ENCODE results near the gene RAD9B.
"Not testable (repeated sequence)": the region's sequence is repeated elsewhere in the genome, so short reads cannot be mapped to it uniquely, and the experiment has no call there.

RAD9B gene

DNA sequence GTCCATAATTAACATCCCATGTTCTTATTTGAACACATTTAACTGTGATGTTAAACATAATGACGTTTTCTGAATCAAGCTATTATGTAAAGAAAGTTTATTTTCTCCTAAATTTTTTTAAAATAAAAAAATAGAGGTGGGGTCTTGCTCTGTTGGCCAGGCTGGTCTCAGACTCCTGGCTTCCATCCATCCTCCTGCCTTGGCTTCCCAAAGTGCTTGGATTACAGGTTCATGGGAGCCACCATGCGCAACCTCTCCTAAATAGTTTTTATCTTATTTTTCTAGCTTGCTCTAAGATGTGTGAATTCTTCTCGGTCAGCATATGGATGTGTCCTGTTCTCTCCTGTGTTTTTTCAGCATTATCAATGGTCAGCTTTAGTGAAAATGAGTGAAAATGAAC, 3.2 kb downstream of the RAD9B start:
- H3K36me3 Mint-ChIP-seq (ENCODE audit: low read depth) = peaks cover 25% of the 10 kb centered on the region

DNA sequence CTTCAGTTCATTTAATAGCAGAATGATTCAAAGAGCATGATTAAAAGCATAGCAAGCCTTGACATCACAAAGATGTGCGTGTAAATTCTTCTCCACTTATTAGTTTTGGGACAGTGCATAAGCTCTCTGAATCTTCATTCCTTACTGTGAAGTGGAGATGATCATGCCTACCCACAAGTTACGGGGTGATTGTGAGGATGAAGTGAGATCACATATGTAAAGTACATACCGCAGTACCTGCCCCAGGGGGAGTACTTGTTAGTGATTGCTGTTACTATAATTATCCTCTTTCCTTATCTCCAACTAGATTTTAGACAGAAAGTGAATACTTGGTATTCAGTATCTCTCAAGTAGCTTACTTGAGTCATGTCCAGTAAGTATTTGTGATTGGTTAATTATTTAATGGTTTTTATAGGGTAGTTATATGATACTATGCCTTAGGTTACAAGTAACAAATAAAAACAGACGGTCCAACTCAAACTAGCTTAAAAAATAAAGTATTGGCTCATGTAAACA, 6.0 kb downstream of the RAD9B start:
- Mint-ChIP-seq H3K36me3 (ENCODE audit: low read depth) (peaks cover 2% of the 10 kb centered on the region), H3K27ac (no peak overlapping the region), H3K9me3 (no peaks in the 10 kb centered on the region), H3K4me3 (no peak overlapping the region), H3K27me3 (no peaks in the 10 kb centered on the region), H3K4me1 (ENCODE audit: low read depth) (peaks cover 2% of the 10 kb centered on the region)
- no peak for DNase-seq

More for the DNA sequence above, 3.2 kb downstream of the RAD9B start:
- Mint-ChIP-seq H3K4me3 (no peak overlapping the region), H3K27me3 (no peaks in the 10 kb centered on the region), H3K4me1 (ENCODE audit: low read depth) (peaks cover 21% of the 10 kb centered on the region), H3K9me3 (peaks cover 8% of the 10 kb centered on the region), H3K27ac (no peak overlapping the region)
- DNase-seq = no peak

GRCh38 chr12:110513842-110514241, 11.7 kb downstream of the RAD9B start:
- Mint-ChIP-seq H3K4me3 (no peak overlapping the region), H3K27ac (no peak overlapping the region), H3K36me3 (ENCODE audit: low read depth) (no peaks in the 10 kb centered on the region), H3K9me3 (no peaks in the 10 kb centered on the region), H3K4me1 (ENCODE audit: low read depth) (peaks cover 1% of the 10 kb centered on the region), H3K27me3 (no peaks in the 10 kb centered on the region)
- no peak for DNase-seq

- Mint-ChIP-seq H3K36me3 (ENCODE audit: low read depth) (no peaks in the 10 kb centered on the region), H3K9me3 (no peaks in the 10 kb centered on the region), H3K4me3 (no peak overlapping the region), H3K27ac (no peak overlapping the region), H3K27me3 (no peaks in the 10 kb centered on the region), H3K4me1 (ENCODE audit: low read depth) (peaks cover 1% of the 10 kb centered on the region)
- DNase-seq = no peak
These were observed 12.2 kb downstream of the RAD9B start for GRCh38 chr12:110514363-110514762.

GRCh38 chr12:110516995-110517394, 14.9 kb downstream of the RAD9B start:
- no peak for DNase-seq
- no peak overlapping the region for H3K4me3 Mint-ChIP-seq
- H3K27me3 Mint-ChIP-seq = no peaks in the 10 kb centered on the region
- H3K9me3 Mint-ChIP-seq = no peaks in the 10 kb centered on the region
- no peaks in the 10 kb centered on the region for H3K36me3 Mint-ChIP-seq (ENCODE audit: low read depth)
- H3K4me1 Mint-ChIP-seq (ENCODE audit: low read depth) = peaks cover 12% of the 10 kb centered on the region
- H3K27ac Mint-ChIP-seq = no peak overlapping the region

- DNase-seq; H3K9me3 Mint-ChIP-seq; H3K27ac Mint-ChIP-seq; H3K27me3 Mint-ChIP-seq; H3K4me3 Mint-ChIP-seq; H3K36me3 Mint-ChIP-seq (ENCODE audit: low read depth): not testable (repeated sequence)
- peaks cover 16% of the 10 kb centered on the region for H3K4me1 Mint-ChIP-seq (ENCODE audit: low read depth)
These were observed 15.9 kb downstream of the RAD9B start for GRCh38 chr12:110518014-110518413.

DNA sequence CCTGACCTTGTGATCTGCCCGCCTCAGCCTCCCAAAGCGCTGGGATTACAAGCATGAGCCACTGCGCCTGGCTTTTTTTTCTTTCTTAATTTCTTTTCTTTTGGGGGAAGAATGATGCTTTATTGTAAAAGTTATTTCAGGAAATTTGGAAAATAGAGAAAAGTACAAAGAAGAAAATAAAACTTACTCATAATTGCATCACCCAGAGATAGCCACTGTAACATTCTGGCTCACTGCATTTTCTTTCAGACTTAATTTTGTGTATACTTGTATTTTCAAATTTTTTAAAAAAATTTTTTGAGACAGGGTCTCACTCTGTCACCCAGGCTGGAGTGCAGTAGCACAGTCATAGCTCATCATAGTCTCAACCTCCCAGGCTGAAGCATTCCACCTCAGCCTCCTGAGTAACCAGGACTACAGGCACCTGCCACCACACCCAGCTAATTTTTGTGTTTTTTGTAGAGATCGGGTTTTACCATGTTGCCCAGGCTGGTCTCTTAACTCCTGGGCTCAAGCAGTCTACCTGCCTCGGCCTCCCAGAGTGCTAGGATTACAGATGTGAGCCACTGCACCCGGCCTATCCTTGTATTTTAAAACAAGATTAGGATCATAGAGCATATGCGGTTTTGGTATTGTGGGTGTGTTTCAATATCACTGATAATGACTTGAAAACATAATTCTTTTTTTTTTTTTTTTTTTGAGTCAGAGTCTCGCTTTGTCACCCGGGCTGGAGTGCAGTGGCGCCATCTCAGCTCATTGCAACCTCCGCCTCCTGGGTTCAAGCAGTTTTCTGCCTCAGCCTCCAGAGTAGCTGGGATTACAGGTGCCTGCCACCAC, 19.0 kb downstream of the RAD9B start:
- H3K4me3 Mint-ChIP-seq; H3K36me3 Mint-ChIP-seq (ENCODE audit: low read depth); H3K9me3 Mint-ChIP-seq; H3K27me3 Mint-ChIP-seq: not testable (repeated sequence)
- DNase-seq = peak; percentile 43
- Mint-ChIP-seq H3K27ac (peak overlapping the region; percentile 82), H3K4me1 (ENCODE audit: low read depth) (peaks cover 15% of the 10 kb centered on the region)

DNA sequence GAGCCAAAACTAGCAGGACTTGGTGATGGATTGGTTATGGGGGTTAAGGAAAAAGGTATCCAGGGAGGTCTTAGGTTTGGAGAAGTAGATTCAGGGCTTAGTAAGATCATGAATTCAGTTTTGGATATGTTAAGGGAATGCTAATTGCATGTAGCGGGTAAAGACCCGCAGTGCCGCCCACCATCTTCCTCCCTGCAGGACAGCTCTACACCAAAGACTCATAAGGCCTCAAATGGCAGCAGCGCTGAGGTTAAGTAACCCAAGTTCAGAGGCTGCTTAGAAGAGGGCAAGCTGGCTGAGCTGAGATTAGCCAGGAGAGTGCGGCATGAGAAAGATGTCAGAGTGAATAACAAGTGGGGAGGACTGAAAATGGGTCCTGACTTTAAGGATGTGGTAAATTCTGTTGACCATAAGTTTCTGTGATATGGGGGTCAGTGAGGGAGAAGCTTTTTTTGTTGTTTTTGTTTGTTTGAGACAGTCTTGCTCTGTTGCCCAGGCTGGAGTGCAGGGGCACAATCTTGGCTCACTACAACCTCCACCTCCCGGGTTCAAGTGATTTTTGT, 26.2 kb downstream of the RAD9B start:
- no peaks in the 10 kb centered on the region for H3K27me3 Mint-ChIP-seq
- peaks cover 30% of the 10 kb centered on the region for H3K4me1 Mint-ChIP-seq (ENCODE audit: low read depth)
- no peaks in the 10 kb centered on the region for H3K9me3 Mint-ChIP-seq

GRCh38 chr12:110530511-110530910, 28.4 kb downstream of the RAD9B start:
- Mint-ChIP-seq H3K4me1 (ENCODE audit: low read depth) (peaks cover 46% of the 10 kb centered on the region), H3K27me3 (no peaks in the 10 kb centered on the region), H3K9me3 (no peaks in the 10 kb centered on the region), H3K4me3 (no peak overlapping the region), H3K36me3 (ENCODE audit: low read depth) (peaks cover 58% of the 10 kb centered on the region), H3K27ac (no peak overlapping the region)
- no peak for DNase-seq

More for the DNA sequence above, 26.2 kb downstream of the RAD9B start:
- no peak for DNase-seq
- peaks cover 39% of the 10 kb centered on the region for H3K36me3 Mint-ChIP-seq (ENCODE audit: low read depth)
- H3K27ac Mint-ChIP-seq = no peak overlapping the region
- no peak overlapping the region for H3K4me3 Mint-ChIP-seq

- Mint-ChIP-seq H3K4me1 (ENCODE audit: low read depth) (peaks cover 49% of the 10 kb centered on the region), H3K36me3 (ENCODE audit: low read depth) (peaks cover 72% of the 10 kb centered on the region), H3K27ac (peak overlapping the region; percentile 74), H3K4me3 (no peak overlapping the region), H3K9me3 (no peaks in the 10 kb centered on the region), H3K27me3 (no peaks in the 10 kb centered on the region)
- no peak for DNase-seq
These were observed 29.7 kb downstream of the RAD9B start for GRCh38 chr12:110531741-110532333.

DNA sequence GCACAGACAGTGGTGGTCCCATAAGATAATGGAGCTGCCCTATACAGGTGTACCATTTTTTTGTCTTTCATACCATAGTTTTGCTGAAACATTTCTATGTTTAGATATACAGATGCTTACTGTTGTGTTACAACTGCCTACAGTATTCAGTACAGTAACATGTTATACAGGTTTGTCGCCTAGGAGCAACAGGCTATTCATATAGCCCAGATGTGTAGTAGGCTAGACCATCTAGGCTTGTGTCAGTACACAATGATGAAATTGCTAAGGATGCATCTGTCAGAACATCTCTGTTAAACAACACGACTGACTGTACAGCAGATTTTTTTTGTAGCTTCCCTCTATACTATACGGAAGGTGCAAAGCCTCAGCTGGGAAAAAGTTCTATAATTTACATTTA, 30.5 kb downstream of the RAD9B start:
- no peak for DNase-seq
- H3K36me3 Mint-ChIP-seq (ENCODE audit: low read depth) = peaks cover 80% of the 10 kb centered on the region
- H3K27me3 Mint-ChIP-seq = no peaks in the 10 kb centered on the region
- H3K9me3 Mint-ChIP-seq = no peaks in the 10 kb centered on the region
- peaks cover 54% of the 10 kb centered on the region for H3K4me1 Mint-ChIP-seq (ENCODE audit: low read depth)
- H3K4me3 Mint-ChIP-seq = no peak overlapping the region
- no peak overlapping the region for H3K27ac Mint-ChIP-seq

GRCh38 chr12:110533607-110534006, 31.5 kb downstream of the RAD9B start:
- Mint-ChIP-seq H3K27ac (peak overlapping the region; percentile 59), H3K4me3 (no peak overlapping the region), H3K36me3 (ENCODE audit: low read depth) (peaks cover 89% of the 10 kb centered on the region), H3K9me3 (no peaks in the 10 kb centered on the region), H3K27me3 (no peaks in the 10 kb centered on the region), H3K4me1 (ENCODE audit: low read depth) (peaks cover 57% of the 10 kb centered on the region)
- no peak for DNase-seq

GRCh38 chr12:110534811-110535210, 32.7 kb downstream of the RAD9B start:
- Mint-ChIP-seq H3K9me3 (no peaks in the 10 kb centered on the region), H3K36me3 (ENCODE audit: low read depth) (peaks cover 94% of the 10 kb centered on the region), H3K4me1 (ENCODE audit: low read depth) (peaks cover 66% of the 10 kb centered on the region), H3K27me3 (no peaks in the 10 kb centered on the region), H3K4me3 (no peak overlapping the region), H3K27ac (no peak overlapping the region)
- DNase-seq = no peak

DNA sequence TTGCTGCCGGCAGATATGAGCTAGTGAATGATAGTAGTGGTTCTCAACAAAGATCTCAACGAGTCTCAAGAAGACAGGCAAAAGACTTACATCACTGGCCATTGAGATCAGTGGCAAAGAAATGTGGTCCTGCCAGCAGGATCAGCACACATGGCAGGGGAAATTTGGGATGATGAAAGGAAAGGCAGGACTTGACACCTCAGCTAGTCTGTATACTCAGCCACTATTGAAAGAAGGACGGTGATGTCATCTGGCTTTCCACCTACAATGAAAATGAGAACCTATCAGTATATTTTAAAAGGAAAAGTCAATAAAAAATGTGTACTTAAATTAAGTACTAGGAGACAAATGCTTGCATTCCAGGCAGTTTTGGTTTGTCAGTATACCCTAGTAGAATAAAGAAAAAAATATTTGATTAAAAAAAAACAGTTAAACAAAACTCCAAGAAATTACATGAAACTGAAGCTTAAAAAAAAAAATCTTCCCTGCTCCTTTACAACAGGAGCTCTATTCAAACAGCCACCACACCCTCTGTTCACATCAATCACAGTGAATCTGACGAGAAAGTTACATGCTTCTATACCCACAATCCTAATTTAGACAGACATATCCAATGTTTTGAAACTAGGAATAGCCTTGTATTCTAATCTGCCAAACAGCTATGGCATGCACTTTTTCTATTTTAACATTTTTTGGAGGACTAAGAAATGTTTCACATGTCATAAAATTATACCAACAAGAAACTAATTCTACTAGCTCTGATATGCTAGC, 34.9 kb downstream of the RAD9B start:
- DNase-seq = no peak
- Mint-ChIP-seq H3K36me3 (ENCODE audit: low read depth) (peaks cover 91% of the 10 kb centered on the region), H3K27ac (peak overlapping the region; percentile 71), H3K9me3 (no peaks in the 10 kb centered on the region), H3K4me1 (ENCODE audit: low read depth) (peaks cover 58% of the 10 kb centered on the region), H3K27me3 (no peaks in the 10 kb centered on the region), H3K4me3 (no peak overlapping the region)
